NCI-H345 treated with DMSO at 0.1 percent for 48 hours (cell line): ENCODE results near the gene EVI5.
"Not testable (repeated sequence)": the region's sequence is repeated elsewhere in the genome, so short reads cannot be mapped to it uniquely, and the experiment has no call there.

Experiments used
- DNase-seq: peaks from one replicate; lab custom pipeline; 2025; ENCODE audit not compliant: unreplicated experiment; lab: John Stamatoyannopoulos, UW

The EVI5 gene

GRCh38 chr1:92527670-92528069 lies 257.2 kb downstream of the EVI5 start:
- no peak for DNase-seq

DNA sequence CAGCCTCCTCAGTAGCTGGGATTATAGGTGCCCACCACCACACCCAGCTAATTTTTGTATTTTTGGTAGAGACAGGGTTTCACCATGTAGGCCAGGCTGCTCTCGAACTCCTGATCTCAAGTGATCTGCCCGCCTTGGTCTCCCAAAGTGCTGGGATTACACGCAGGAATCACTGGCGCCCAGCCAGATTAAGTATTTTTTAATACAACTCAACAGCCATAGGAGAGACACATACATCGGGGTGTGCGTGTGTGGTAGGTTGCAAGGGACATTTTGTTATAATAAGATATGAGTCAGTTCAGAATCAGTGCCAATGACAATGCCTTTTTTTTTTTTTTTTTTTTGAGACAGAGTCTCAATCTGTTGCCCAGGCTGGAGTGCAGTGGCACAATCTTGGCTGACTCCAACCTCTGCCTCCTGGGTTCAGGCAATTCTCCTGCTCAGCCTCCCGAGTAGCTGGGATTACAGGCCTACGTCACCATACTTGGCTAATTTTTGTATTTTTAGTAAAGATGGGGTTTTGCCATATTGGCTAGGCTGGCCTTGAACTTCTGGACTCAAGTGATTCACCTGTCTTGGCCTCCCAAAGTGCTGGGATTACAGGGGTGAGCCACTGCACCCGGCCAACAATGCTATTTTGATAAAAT lies 259.8 kb downstream of the EVI5 start:
- DNase-seq, result not testable (repeated sequence)

DNA sequence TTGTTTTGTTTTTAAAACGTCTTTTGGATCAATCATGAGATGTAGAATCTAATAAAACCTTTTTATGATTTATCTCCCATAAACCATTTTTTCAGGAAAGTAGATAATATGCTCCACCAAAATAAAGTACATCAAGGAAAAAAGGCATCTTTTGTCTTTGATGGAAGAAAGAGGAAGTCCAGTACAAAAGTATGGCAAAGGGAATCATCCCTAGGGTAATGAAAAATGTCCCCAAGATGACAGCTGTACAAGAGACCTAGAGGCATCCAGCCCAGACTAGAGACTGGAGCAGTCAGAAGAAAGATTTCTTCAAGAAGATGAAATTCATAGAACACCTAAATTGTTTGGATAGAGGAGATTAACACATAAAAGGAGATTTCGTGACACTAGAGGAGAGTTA lies 265.9 kb downstream of the EVI5 start:
- DNase-seq, result no peak

DNA sequence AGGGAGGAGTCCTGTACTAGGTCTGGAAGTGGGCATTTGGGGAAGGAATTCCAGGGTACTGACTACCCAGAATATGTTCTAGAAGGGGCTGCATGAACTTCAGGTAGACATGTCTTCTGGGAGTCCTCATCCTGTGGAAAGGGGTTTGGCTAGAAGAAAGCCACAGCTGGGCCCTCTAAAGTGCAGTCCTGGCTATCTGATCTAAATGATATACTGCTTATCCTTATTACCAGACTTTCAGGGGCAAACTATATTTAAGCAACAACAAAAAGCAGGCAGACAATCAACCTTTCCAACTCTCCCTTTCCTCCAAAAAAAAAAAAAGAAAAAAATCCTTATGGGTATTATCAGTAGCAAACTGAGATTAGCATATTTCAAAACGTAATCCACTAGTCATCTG lies 268.3 kb downstream of the EVI5 start:
- no peak for DNase-seq

- no peak for DNase-seq
These were observed 269.1 kb downstream of the EVI5 start for GRCh38 chr1:92515796-92516201.

GRCh38 chr1:92511541-92511940 lies 273.4 kb downstream of the EVI5 start:
- no peak for DNase-seq

- no peak for DNase-seq
These were observed 275.3 kb downstream of the EVI5 start for GRCh38 chr1:92509619-92510018.

GRCh38 chr1:92505015-92505692 lies 279.8 kb downstream of the EVI5 start:
- DNase-seq, result no peak

GRCh38 chr1:92504291-92505014 lies 280.5 kb downstream of the EVI5 start:
- no peak for DNase-seq

DNA sequence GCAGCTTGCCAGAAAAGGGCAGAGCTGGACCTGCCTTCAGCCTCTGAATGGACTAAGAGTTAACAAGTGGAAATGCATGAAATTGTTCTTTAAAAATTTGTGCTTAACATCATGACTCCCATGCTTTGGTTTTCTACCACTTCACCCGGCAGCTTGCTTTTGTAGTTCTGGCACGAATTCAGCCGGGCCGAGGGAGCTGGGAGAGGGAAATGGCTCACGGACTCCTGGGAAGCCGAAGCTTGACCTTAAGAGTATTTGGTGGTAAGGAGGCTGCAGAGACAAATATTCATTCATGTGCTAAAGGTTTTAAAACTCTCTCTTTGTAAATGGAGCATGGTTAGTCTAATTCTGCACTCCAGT lies 281.0 kb downstream of the EVI5 start:
- DNase-seq, result no peak

GRCh38 chr1:92503043-92503925 lies 281.6 kb downstream of the EVI5 start:
- DNase-seq, result no peak

- no peak for DNase-seq
These were observed 282.7 kb downstream of the EVI5 start for GRCh38 chr1:92502247-92502646.

GRCh38 chr1:92500552-92500951 lies 284.4 kb downstream of the EVI5 start:
- no peak for DNase-seq

DNA sequence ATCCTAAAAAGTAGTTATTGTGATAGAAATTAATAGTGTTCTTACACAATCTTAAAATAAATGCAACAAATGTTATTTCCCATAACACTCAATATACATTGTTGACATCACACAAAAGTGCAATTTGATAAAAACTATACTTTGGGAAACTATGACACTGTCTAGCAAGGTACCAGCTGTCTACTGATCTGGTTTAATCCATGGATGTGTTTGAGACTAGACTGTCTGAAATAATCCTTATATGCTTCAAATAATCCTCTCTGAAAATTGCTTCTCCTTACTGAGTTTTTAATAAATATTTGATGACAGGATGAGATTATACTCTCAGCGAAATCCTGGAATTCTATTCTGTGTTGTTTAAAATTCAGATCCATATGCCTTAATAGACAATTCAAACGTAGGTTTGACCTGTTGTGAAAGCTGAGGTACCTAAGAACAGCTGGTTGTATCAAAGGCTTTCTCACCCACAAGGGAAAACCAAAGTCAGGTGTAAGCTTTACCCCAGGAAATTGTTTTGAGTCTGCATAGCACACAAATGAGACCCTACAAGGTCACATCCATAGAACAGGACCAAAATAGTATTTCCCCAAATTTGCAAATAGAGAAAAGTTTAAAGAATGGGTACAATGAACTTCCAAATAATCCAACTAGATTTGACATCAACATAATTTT lies 289.4 kb downstream of the EVI5 start:
- DNase-seq, result no peak

GRCh38 chr1:92494485-92495141 lies 290.3 kb downstream of the EVI5 start:
- no peak for DNase-seq

DNA sequence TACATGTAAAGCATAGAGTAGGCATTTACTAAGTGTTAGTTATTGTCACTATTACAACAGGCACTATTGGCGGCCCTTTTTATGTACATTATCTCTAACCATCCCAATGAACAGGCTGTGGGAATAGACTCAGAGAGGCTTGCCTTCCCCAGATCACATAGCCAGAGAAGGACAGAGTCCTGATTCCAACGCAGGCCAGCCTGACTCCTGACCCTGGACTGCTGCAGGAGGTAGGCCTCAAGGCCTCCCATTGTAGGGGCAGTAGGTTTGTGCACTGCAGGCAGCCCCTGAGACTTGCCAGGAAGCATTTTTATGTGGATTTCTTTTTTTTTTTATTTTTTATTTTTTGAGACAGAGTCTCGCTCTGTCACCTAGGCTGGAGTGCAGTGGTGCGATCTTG lies 291.8 kb downstream of the EVI5 start:
- no peak for DNase-seq

- no peak for DNase-seq
These were observed 296.1 kb downstream of the EVI5 start for GRCh38 chr1:92488832-92489231.

GRCh38 chr1:92488416-92488815 lies 296.5 kb downstream of the EVI5 start:
- DNase-seq, result no peak

DNA sequence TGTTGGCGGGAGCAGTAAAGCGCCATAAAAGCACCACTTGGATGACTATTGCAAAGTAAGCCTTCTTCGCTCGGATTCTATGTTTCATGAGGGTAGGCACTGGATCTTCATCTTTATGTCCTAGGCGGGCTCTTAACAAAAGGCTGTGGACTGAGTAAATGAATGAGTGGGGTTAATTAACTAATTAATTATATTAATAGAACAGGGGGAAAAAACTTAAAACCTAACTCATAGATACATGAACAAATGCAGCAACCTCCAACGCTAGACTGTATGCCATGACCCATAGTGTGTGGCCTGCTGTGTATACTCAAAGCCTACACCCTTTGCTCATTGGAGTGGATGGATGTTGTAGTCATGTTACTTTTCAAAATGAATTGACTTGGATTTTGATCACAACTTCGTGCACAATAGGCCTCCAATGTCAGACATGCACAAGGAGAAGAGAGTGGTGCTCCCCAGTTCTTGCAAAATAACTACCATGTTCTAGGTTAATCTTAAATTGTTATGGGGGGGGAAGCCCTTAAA lies 297.8 kb downstream of the EVI5 start:
- DNase-seq, result no peak
